ENCODE data around the gene TOGARAM2.
A peak's percentile ranks its signal among the peaks of the same experiment; 100 is the strongest.

- TF ChIP-seq TAF1 (IDR thresholded peaks at IDR 0.05; ENCODE audit: low read depth) (no peak), CREB1 (IDR thresholded peaks at IDR 0.05; ENCODE audit: low read depth) (no peak), REST (IDR thresholded peaks at IDR 0.05; ENCODE audit: low read depth) (no peak), MAX (IDR thresholded peaks at IDR 0.05) (no peak), TCF12 (IDR thresholded peaks at IDR 0.05; ENCODE audit: low read depth) (no peak), CEBPB (IDR thresholded peaks at IDR 0.05) (no peak), RAD21 (IDR thresholded peaks at IDR 0.05; ENCODE audit: low read depth) (peak; percentile 50), TEAD4 (IDR thresholded peaks at IDR 0.05) (no peak), YY1 (IDR thresholded peaks at IDR 0.05; ENCODE audit: low read depth) (no peak), EP300 (IDR thresholded peaks at IDR 0.05; ENCODE audit: borderline replicate concordance) (no peak), NFIC (IDR thresholded peaks at IDR 0.05) (no peak), USF1 (IDR thresholded peaks at IDR 0.05) (no peak), ZBTB7A (IDR thresholded peaks at IDR 0.05; ENCODE audit: low read depth) (no peak), EGR1 (IDR thresholded peaks at IDR 0.05) (no peak)
Observed at GRCh38 chr2:29053670-29054400, 72.7 kb downstream of the TOGARAM2 start.
